CD4-positive, alpha-beta T cell treated with Interleukin-4 for 4 hours (primary cell): ENCODE data around the gene C13orf42.
A peak's percentile ranks its signal among the peaks of the same experiment; 100 is the strongest.
"Not testable (repeated sequence)": the region's sequence is repeated elsewhere in the genome, so short reads cannot be mapped to it uniquely, and the experiment has no call there.

Source experiments
- DNase-seq: peaks from one replicate; pipeline ENCODE4 v3.0.0-alpha.2; 2020

The C13orf42 gene

DNA sequence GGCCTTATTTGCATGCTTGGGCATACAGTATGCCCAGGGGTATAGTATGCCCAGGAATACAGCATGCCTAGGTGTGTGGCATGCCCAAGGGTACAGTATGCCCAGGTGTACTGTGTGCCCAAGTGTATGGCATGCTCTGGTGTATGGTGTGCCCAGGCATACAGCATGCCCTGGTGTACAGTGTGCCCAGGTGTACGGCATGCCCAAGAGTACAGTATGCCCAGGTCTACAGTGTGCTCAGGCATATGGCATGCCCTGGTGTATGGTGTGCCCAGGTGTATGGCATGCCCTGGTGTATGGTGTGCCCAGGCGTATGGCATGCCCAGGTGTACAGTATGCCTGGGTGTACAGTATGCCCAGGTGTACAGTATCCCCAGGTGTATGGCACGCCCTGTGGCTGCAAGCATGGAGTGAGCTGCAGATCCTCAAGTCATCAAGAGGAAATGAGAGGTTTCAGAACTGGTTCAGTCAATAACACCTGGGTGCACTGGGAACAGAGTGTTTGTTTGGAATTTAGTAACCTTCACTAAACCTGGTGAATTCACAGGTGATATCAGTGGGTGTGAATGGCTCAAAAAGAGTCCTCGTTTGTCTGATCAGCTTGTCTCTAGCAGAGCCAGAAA, 7.8 kb upstream of the C13orf42 start:
- no peak for DNase-seq

DNA sequence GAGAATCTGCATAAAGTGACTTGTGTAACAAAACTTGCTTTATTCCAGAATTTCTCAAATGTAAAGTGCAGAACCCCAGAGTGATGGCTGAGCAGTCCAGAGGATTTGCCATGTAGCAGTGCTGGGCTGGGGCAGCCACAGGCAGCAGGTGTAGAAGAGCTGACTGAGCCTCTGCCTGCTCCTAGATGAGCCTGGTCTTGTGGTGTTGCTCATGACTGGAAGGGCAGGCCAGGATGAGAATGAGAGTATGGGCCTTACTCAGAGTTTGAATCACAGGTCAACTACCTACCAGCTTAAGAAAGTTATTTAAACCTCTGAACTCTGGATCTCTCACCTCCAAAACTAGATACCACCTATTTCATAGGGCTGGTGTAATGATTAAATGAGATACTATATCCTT, 2.9 kb upstream of the C13orf42 start:
- DNase-seq: no peak

DNA sequence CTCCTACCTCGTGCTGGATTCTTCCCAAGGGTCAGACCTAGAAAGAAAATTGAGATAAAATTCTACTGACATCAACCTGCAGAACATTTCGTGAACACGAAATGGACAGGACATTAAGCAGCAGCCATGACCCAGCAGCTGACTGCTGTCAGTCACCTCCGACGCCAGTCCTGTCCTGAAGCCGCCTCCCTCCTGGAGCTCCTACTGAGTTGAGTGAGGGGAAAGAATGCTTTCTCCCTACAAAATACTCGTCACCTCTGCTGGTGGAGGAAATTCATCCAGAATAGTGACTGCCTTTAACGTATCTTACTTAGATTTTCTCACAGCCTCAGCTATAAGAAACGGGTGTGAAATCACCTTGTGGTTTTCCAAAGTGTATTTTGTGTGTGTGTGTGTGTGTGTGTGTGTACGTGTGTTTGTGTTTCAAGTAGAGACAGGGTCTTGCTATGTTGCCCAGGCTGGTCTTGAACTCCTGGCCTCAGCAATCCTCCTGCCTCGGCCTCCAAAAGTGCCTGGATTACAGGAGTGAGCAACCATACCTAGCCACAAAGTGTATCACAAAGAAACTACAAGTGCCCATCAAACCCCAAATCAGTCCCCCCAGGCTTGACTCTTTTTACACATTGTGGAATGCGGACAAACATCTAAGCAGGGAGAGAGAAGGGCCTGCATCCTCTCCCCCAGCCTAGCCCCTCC, 2.3 kb upstream of the C13orf42 start:
- DNase-seq: no peak

DNA sequence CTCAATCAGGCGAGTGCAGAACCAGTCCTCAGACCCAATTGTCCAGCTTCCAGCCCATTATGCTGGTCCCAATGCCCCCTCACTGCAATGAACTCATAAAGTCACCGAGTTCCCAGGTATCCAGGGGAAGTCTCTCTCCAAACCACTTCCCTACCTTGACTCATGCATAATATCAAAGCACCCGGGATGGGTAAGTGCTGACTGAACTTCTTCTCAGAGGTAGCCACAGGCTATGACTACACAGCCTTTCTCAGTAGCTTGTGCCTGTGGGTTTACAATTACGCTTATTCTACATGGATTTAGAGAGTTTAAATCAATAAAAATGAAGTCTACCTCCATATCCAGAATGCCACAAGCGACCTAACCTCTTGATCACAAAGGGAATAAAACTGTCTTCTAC, 1.7 kb upstream of the C13orf42 start:
- DNase-seq: no peak

DNA sequence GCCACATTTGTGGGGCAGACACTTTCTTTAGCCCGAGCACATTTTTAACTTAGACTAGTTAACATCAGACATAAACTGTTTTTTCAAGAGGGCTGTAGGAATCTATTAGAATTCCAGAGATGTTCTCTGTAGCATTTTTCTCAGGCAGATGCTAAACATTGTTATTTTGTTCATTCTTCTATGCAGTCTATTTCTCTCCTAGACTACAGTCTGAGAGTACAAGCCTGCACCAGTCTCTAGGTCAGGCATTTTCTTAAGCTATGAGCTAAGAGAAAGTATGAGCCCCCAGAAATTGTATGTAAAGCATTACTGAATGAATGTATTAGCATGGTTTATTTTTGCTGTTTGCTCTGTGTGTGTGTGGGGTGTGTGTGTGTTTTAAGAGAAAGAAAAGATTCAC, 923 bp upstream of the C13orf42 start:
- no peak for DNase-seq

DNA sequence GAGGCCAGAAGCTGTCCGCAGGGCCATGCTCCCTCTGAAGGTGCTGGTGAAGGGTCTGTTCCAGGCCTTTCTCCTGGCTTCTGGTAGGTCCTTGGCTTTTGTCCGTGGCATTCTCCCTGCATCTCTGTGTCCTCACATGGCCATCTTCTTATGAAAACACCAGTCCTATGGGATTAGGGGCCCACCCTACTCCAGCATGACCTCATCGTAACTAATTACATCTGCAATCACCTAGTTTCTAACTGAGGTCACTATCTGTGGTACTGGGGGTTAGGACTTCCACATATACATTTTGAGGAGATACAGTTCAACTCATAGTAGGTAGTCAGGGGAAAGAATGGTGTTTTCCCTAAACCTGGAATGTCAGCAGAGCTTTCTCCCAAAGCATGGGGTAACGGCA, 3.1 kb downstream of the C13orf42 start:
- no peak for DNase-seq

DNA sequence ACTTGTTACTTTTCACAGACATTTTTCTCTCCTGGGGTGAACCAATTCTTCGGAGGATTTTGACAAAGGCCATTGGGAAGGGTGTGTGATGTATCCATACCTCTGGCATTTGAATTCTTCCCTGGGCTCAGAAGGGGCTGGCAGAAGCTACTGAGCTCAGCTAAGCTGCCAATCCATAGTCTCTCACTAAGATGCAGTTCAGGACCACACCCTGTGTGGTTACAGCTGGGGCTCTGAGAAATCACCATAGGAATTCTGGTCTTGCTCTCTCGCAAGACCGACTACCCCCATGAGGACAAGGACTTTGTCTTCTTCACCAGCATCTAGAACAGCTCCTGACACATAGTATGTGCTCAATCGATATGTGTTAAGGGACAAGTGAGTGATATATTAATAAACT, 6.0 kb downstream of the C13orf42 start:
- no peak for DNase-seq

DNA sequence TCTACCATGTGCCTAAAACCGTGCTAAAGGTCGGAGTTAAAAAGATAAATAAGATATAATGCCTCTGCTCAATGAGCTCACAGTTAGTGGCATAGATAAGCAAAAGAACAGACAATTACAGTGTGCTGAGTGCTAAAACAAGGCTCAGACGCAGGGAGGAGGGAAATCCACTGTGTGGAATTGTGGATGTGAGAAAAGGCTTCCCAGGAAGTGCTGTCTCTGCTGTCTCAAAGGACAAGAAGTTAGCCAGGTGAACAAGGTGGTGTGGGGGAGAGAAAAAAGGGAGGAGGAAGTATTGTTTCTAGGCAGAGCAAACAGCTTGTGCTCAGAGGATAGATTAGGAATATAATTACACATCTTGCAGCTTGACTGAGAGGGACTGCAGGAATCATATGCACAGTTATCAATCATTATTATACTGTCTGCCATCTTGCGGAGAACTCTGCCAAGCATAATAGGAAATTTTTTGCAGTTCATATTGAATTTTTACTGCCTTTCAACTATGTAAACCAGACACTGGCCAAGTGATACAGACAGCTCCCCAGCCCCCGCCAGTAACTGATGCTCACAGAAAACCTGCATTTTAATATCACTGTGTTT, 9.3 kb downstream of the C13orf42 start:
- no peak for DNase-seq

DNA sequence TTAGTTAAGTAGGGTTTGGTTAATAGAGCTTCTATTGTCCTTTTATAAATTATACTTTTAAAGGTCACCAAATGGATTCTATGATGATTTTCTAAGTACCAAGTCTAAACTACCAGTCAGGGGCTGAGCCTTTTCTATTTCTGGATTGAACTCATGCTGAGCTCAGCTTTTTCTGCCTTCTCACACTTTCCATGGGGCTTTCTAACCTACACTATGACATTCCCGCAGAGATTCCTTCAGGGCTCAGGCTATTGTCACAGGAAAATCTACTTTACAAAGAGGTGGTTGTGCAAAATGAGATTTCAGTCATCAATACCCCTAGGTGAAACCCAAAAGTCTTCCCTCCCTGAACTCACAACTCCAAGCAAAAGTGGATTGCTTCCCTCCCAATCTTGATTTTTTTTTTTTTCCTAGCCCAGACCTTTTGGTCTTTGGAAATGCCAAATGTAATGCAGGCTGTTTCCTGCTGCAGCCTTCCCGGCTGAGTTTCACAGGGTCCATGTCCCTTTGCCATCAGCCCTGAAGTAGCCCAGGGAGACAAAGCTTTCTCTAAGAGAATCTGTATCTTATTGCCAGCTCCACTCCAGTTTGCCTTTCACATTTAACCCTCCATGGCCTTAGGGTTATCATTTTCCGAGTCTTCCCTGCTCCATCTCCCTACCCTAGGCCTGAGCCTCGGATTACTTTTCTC, 13.6 kb downstream of the C13orf42 start:
- no peak for DNase-seq

DNA sequence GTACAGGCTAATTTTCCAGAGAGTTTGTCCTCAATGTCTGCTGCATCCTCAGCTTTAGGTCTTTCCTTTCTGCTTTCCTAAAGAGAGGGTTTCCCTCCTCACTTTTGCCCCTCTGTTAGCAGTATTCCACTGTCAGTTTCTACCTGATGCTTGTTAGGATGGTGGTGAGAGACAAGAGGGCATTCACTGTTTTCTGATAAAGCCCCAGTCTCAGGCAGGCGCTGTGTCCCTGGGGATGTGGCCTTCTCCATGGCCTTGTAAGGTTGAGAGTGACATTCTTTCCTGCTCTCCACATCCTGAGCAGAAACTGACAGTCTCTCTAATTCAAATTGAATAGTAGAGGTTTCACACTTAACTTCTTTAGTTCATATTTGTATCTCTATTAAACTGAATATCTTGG, 14.9 kb downstream of the C13orf42 start:
- DNase-seq: no peak

DNA sequence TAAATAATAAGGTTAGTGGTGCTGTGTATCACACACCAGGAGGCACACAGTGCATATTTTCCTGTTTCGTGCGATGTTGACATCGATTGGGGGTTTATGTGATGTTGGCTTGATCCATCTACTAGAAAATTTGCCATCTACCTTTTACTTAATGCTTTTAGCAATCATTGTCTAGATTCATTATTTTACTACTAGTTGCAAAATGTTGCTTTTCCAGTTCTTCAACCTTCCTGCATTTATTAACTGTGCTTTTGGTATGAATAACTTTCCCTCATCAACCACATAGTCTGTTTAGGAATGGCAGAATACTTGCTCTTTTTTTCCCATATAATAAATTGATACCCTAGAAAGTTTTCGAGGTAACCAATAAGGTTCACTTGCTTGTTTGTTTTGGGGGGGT, 17.5 kb downstream of the C13orf42 start:
- DNase-seq: no peak

DNA sequence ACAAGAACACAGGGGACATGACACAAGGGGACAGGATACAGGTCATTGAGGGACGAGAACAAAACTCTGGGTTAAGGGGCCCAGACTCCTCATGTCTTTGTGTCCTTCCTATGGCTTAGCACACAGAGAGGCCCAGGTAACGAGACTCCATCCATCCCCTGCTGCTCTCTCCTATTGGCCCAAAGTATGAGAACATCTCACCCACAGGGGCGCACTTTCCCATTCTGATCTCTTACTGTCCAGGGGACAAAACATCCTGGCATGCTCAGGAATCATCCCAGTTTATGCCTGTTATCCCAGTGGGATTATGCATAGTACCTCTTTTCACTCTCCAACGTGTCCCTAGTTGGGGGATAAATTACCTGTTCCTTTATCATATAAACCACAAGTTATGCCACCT, 19.2 kb downstream of the C13orf42 start:
- no peak for DNase-seq

DNA sequence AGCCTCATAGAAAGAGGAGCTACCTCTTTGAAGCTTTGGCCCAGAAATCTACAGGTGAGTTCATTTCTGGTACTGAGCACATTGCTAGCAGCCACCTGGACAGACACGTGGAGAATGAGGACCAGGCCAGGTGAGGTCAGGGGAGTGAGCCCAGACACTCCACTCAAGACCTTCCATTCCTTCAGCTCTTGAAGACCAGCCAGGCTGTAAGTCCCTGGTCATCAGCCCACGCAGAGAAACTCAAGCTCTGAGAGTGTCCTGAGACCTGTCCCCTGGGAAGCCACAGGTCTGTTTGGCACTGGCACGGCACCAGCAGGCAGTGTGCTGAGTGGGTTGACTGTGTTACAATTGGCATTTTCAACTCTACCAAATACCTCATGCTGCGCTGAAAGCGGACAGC, 27.4 kb downstream of the C13orf42 start:
- DNase-seq: no peak

DNA sequence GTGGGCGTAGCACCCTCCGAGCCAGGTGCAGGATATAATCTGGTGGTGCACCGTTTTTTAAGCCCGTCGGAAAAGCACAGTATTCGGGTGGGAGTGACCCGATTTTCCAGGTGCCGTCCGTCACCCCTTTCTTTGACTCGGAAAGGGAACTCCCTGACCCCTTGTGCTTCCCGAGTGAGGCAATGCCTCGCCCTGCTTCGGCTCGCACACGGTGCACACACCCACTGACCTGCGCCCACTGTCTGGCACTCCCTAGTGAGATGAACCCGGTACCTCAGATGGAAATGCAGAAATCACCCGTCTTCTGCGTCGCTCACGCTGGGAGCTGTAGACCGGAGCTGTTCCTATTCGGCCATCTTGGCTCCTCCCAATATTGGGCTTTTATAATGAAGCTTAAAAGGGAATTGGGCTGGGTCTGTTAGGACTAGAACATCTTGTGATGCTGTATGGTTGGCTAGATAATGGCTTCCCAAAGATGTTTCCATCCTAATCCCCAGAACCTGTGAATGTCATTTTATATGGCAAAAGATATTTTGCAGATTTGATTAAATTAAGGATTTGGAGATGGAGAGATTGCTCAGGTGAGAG, 30.5 kb downstream of the C13orf42 start:
- not testable (repeated sequence) for DNase-seq

DNA sequence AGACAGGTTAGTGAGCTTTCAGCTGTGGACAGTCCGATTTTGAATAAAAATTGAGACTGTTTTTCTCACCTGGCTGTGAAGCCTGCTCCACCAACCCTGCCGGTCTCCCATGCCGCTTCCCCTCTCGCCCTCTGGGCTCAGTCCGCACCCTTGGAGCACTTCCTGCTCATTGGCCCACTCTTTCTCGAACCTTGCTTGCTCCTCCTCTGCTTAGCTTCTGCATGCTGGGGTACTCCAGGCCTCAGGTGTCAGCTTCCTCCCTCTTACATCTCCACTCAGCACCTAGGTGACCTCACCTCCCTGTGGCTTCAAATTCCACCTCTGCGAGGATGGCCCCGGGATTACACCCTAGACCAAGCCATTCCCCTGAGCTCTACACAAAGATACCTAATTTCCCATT, 39.6 kb downstream of the C13orf42 start:
- DNase-seq: no peak

DNA sequence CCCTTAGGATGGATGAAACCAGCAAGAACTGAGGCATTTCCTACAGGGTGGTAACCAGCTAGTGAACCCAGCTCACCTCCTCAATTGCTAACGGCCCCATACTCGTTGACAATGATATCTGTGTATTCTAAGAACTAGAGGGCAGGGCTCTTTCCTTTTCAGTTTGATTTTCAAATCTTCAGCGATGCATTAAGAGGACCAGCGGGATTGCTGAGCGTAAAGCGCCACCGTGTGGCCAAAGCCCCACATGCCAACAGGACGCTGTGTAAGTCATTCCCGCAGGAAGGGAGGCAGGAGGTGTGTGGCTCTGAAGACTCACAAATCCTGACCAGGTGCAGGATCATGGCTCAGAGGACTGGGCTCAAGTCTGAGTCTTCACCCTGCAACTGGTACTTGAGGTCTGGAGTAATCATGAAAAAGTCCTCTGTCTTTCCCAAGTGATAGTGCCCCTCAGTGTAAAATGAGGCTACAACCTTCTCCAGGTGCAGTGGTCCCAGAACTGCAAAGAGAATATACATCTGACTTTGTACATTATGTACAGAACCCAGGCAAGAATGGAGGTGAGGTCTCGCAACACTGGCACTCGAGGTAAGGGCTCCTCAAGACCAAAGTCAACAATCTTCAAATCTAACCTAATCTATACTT, 40.9 kb downstream of the C13orf42 start:
- DNase-seq: peak; percentile 71

DNA sequence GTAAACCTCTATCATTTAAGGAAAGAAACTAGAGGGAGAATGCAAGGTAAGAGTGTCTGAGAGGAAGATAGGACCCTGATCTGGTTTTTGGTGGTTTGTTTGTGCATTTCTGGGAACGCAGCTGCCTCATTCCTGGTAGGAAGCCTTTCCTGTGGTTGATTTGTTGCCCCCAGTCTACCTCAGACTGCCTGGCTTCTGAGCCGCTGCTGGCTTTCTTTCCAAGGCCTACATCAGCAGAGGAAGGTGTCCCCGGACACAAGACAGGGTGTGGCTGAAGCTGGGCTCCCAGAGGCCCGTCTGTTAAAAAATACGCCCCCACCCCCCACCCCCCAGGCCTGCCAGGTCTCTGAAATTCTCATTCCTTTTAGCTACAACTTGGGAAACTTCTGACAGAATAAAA, 42.6 kb downstream of the C13orf42 start:
- DNase-seq: no peak

DNA sequence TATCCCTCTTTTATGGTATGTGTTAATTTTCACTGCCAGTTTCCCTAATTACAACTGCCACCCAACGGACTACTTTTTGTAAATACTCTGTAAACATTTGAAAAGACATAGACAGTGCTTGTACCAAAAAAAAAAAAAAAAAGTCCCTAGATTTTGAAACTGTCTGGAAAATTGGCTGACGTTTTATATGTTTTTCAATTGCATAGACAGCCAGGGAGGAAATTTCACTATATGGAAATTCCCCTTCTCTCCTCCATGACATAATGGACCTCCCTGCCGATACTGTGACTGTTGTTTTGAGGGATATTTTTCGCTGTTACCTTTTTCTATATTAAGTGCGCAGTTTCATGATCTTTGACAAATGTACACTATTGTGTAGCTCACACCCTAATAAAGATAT, 43.4 kb downstream of the C13orf42 start:
- no peak for DNase-seq

DNA sequence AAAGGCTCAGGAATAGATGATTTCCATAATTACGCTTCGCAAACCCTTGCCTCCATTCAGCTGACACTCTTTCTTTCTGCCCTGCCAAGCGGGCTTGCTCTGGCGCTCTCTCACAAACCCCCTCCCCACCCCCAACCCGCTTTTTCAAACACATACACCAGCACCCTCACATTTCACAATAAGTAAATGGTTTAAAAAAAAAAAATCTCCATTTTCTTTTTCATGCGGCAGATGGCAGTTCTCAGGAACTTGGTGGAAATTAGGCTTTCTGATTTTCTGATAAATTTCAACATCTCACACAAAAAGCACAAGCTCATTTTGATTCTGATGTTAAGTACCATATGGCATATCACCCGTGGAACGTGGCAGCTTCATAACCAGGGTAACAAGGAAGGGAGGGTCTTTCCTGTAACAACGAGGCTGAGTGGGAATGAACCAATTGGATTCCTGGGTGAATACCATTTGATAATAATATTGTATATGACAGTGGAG, 43.8 kb downstream of the C13orf42 start:
- DNase-seq: no peak

DNA sequence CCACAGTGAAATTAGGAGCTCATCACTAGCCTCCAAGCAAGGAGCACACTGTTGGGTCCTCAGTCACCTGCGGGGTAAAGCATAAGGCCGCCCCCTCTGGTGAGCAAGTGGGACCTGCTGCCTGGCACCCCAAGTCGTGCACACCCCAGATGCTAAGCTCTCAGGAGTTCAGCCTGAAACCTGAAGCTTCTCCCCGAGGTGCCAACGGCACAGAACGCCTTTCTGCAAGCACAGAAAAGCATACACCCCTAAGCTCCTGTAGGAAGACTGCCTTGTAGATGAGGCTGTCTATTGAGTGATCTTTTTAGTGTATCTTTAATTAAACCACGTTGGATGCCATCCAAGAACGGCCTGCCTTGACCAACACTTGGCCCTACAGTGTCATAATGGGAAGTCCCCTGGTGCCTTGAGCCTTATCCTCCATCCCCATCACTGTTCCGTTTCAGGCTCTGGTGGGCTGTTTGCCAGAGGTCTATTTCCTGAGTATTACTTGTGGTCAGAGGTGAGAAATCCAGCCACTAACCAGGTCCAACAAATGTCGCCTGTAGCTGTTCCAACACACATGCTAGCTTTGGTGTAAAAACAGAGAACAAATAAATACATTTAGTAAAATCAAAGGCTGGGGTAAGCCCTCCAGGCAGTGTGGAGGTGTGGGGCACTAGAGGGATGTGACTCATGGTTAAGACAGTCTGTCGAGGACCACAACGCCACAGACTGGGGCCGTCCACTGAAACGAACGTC, 44.8 kb downstream of the C13orf42 start:
- DNase-seq: no peak

DNA sequence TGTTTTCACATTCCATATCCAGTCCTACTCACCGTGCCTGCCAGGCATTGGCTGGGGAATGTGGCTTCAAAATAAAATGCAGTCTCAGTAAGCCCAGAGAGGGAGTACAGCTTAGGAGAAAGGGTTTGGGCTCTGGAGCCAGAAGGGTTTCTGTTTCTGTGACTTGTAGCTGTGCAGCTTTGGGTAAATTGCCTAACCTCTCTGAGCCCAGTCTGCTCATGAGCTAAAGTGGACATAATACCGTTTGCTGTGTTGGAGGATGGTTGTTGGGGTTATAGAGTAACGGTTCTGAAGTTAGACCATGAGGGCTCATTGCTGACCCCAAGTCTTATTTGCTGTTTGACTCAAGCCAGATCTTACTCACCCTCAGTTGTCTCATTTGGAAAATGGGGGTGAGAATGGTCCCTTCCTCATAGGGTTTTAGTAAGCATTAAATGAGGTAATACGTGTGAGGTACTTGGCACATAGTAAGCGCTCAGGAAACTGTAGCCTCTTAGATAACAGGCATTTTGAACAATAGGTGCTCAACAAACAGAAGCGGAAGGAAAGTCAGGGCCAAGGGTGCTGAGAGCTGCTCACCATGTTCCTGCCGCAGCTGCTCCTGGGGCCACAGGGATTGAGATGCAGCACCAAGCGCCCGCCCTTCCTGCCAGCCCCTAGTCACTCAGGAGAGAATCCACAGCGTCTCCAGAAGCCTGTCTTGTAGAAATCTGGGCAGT, 45.5 kb downstream of the C13orf42 start:
- no peak for DNase-seq

DNA sequence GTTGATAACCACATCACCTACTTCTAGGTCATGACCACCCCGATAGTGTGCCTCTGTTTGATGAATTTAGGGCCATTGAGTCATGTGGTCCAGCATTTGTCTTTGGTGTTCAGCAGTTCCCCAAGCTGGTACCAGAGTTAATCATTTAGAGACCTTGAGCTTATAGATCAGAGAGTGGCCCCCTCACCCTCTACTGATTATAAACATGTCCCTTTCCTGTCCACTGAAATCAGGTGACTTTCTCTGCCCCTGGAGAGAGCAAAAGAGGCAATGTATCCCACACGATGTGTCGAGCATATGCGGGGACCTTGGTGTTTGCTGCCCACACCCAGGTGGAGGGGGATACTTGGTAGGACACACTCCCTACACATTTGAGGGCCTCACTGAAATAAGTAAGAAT, 46.3 kb downstream of the C13orf42 start:
- no peak for DNase-seq
